ENCODE measurements around the gene GART.
"Not testable (repeated sequence)": the region's sequence is repeated elsewhere in the genome, so short reads cannot be mapped to it uniquely, and the experiment has no call there.

GART gene

GRCh38 chr21:33511639-33512038 is 30.3 kb downstream of the GART start:
- no peak for DNase-seq

DNA sequence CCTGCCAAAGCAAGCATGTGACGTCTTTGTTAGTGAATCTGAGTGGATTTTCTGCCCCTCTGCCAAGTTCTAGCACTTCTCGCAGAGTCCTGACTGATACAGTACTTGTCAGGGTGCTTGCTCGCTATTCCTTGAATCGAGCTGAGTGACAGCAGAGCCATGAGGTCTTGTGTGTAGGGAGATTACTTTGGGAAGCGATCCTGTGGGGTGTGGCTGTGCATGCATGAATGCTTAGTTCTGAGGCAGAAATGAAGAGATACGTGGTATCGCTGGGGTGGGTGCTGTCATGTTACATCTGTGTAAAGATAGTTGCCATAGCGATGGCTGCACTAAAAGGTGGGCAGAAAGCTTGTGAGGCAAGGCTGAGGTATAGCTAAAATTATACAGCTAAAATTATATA is 31.1 kb downstream of the GART start:
- DNase-seq, result no peak

DNA sequence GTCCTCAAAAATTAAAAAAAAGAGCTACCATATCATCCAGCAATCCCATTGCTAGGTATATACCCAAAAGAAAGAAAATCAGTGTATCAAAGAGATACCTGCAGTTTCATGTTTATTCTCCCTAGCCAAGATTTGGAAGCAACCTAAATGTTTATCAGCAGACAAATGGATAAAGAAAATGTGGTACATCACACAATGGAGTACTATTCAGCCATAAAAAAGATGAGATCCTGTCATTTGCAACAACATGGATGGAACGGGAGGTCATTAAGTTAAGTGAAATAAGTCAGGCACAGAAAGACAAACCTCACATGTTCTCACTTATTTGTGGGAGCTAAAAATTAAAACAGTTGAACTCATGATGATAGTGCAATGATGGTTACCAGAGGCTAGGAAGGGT is 34.9 kb downstream of the GART start:
- DNase-seq, result not testable (repeated sequence)

DNA sequence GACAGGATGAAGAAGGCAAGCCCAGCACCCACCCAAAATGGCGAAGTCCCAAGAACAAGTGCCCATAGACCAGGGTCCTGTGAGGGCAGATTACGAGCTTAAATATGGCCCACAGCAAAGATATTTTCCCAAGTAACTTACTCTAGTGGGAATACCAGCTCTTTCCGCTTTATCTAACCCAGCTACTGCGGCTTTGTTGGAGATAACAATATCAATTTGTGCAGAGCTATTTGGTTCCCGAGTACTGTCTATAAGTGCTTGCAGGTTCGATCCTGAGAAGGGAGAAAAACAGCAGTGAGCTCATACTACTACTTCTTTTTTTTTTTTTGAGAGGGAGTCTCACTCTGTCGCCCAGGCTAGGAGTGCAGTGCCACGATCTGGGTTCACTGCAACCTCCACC is 36.1 kb downstream of the GART start:
- DNase-seq, result no peak

GRCh38 chr21:33496345-33496744 is 45.6 kb downstream of the GART start:
- DNase-seq, result no peak

GRCh38 chr21:33495743-33496142 is 46.2 kb downstream of the GART start:
- no peak for DNase-seq

GRCh38 chr21:33493756-33494155 is 48.2 kb downstream of the GART start:
- DNase-seq, result no peak

GRCh38 chr21:33492571-33492970 is 49.3 kb downstream of the GART start:
- no peak for DNase-seq

DNA sequence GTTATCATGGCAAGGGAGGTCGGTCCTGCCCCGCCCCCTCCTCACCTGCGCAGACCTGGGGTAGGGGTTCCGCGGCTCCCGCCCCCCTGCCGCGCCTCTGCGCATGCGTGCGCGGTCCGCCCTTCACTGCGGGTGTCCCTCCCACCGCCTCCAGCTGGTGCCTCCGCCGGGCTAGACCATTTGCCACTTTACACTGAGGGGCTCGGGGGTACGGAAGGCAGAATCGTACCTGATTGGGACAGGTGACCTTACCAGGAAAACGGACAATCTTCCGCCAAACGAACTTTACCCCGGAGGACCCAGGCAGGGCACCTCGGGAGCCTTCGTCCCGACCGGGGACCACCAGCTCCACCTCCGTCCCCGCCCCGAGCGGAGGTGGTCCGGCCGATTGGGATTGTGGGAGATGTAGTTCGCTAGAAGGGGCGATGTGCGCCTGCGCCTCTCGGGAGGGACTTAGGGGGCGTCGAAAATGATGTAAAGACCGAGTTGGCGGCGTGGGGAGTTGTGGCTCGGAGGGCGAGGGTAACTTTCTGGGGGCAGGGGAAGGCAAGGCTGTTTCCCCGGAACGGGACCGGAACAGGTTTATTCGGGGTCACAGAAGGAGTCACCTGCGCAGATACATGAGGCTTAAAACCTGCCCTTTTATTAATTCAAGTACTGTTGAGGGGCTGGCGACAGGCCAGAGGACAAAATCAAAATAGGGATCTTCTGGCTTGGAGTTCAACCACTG is 50.4 kb downstream of the GART start, which contains the start of gene DNAJC28:
Gene DNAJC28, minus strand, starts transcription at position 344 of the 730 bp plus-strand sequence. CDS start 2,323 bp downstream, outside the sequence.
- peak; percentile 93 for DNase-seq

- no peak for DNase-seq
Measured at GRCh38 chr21:33490991-33491372, 50.9 kb downstream of the GART start.

DNA sequence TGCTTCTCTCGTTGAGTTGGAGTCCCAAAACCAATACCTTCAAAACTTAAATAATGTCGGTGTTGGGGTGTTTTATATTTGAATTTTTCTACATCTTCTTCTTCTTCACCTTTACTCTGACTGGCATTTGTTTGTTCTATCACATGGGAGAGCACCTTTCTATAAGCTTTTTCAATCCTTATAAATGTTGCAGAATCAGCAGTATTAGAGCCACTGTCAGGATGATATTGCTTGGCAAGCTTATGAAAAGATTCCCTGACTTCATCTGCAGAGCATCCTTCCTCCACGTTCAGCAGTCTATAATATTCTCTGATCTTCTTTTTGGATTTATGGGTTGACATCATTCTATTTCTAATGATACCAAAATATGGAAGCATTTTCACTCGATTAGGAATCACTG is 53.0 kb downstream of the GART start:
- DNase-seq, result no peak

- DNase-seq, result no peak
Measured at GRCh38 chr21:33487996-33488395, 53.9 kb downstream of the GART start.

DNA sequence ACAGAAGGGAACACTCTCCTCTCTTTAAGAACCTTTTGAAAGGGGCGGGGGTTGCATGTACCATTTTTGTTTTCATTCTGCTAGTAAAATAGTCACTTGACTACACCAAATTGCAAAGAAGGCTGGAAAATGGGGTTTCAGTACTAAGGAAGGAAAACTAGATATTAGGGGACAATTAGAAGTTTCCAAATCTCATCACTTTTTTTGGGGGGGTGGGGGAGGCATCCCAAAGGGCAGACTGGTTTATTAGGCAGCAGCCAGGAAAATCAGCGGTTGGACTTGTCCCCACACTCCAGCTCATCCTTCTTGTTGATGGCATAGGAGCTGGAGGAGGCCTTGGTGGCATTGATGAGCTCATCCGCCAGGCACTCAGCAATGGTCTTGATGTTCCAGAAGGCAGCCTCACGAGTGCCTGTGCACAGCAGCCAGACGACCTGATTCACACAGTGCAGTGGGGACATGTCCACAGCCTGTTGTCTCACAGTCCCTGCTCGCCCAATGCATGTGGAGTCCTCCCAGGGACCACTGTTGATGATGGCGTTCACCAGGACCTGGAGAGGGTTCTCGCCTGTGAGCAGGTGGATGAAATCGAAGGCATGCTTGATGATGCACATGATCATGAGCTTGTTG is 60.5 kb downstream of the GART start:
- no peak for DNase-seq

- no peak for DNase-seq
Measured at GRCh38 chr21:33480481-33481103, 61.3 kb downstream of the GART start.

- peak; percentile 96 for DNase-seq
Measured at GRCh38 chr21:33479679-33480480, 62.0 kb downstream of the GART start, which contains the start of gene TMEM50B. Gene TMEM50B, minus strand, starts transcription at chr21:33479974. Its CDS starts 11,089 bp downstream, at chr21:33468885.

GRCh38 chr21:33478935-33479678 is 62.8 kb downstream of the GART start:
- DNase-seq, result peak; percentile 19

GRCh38 chr21:33478182-33478581 is 63.7 kb downstream of the GART start:
- DNase-seq, result no peak

DNA sequence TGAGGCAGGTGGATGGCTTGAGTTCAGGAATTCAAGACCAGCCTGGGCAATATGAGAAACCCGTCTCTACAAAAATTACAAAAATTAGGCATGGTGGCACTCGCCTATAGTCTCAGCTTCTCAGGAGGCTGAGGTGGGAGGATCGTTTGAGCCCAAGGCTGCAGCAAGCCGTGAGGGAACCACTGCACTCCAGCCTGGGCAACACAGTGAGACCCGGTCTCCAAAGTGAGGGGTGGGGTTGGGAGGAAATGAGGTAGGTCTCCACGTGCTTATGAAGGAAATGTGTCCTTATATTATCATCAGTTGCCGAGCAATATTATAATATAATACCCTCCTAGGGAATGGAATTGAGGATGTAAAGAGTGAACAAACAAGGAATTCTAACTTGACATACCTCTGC is 64.9 kb downstream of the GART start:
- DNase-seq, result no peak

GRCh38 chr21:33473344-33473743 is 68.6 kb downstream of the GART start:
- no peak for DNase-seq

- no peak for DNase-seq
Measured at GRCh38 chr21:33470701-33471100, 71.2 kb downstream of the GART start.

DNA sequence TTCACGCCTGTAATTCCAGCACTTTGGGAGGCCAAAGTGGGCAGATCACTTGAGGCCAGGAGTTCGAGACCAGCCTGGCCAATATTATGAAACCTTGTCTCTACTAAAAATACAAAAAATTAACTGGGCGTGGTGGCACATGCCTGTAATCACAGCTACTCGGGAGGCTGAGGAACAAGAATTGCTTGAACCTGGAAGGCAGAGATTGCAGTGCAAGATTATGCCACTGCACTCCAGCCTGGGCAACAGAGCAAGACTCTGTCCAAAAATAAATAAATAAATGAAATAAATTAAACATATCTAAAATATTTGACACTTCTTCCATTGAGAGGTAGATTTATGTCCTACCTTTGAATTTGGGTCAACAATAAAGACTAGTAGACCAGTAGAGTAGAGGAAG is 72.7 kb downstream of the GART start:
- not testable (repeated sequence) for DNase-seq

DNA sequence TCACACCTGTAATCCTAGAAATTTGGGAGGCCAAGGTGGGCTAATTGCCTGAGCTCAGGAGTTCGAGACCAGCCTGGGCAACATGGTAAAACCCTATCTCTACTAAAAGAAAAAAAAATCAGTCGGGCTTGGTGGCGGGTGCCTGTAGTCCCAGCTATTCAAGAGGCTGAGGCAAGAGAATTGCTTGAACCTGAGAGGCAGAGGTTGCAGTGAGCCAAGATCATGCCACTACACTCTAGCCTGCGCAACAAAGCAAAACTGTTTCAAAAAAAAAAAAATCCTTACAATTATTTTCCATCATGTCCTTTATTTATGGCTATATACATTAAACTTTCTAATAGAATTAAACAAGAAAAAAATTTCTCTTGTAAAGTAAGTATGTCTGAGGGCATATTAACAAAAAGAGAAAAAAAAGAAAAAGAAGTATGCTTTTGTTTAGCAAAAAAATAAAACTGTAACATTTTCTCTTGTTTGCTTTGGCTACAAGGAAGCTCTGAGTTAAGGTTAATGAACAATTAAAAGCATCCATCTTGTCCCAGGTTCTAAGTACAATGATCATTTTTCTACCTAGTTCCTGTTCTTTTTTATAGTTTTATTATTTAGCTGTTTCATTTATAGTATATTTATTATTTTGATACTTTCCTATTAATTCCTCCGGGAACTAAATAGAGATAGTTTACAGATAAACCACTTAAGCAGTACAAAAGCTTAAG is 80.2 kb downstream of the GART start:
- no peak for DNase-seq

Measured in CD4-positive, alpha-beta T cell treated with Interleukin-15 for 1 hour (primary cell).